ENCODE results near the gene RASGRF2.

DNA sequence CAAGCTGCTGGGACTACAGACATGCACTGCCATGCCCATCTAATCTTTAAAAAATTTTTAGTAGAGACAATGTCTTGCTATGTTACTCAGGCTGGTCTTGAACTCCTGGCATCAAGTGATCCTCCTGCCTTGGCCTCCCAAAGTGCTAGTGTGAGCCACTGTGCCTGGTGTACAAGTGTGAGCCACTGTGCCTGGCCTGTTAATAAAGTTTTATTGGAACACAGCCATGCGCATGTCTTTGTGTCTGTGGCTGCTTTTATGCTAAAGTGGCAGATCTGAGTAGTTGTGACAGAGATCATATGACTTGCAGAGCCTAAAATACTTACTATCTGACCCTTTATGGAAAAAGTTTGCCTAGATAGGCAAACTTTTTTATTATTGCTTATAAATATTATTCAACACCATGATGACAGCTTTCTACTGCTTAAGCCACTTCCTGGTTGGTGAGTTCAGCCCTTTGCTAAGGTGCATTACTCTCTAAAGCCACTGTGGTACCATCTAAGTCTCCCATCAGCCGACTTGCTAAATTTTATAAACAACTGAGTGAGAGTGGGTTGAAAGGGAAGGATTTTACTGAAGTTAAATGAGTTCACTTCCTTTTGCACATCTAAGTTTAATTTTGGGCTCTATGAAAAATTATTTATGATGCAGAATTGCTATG is 133.5 kb downstream of the RASGRF2 start:
- TF ChIP-seq, protein P1, sequence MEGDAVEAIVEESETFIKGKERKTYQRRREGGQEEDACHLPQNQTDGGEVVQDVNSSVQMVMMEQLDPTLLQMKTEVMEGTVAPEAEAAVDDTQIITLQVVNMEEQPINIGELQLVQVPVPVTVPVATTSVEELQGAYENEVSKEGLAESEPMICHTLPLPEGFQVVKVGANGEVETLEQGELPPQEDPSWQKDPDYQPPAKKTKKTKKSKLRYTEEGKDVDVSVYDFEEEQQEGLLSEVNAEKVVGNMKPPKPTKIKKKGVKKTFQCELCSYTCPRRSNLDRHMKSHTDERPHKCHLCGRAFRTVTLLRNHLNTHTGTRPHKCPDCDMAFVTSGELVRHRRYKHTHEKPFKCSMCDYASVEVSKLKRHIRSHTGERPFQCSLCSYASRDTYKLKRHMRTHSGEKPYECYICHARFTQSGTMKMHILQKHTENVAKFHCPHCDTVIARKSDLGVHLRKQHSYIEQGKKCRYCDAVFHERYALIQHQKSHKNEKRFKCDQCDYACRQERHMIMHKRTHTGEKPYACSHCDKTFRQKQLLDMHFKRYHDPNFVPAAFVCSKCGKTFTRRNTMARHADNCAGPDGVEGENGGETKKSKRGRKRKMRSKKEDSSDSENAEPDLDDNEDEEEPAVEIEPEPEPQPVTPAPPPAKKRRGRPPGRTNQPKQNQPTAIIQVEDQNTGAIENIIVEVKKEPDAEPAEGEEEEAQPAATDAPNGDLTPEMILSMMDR (IDR thresholded peaks at IDR 0.05 in 8 of 11, conservative IDR thresholded peaks at IDR 0.05 in 3 of 11) = no peak
- TF ChIP-seq POLR2A (IDR thresholded peaks at IDR 0.05) = no peak

Measured in spleen (tissue), 7 donors.